ENCODE data around the gene CCDC3. TPM values are rescaled to one million over a fixed set of nuclear protein-coding genes. Genes with fewer than 3 reads are reported as not detected.
A peak's percentile ranks its signal among the peaks of the same experiment; 100 is the strongest.

Gene CCDC3
- total RNA-seq, 1 experiment from 2014 or later: not detected

DNA sequence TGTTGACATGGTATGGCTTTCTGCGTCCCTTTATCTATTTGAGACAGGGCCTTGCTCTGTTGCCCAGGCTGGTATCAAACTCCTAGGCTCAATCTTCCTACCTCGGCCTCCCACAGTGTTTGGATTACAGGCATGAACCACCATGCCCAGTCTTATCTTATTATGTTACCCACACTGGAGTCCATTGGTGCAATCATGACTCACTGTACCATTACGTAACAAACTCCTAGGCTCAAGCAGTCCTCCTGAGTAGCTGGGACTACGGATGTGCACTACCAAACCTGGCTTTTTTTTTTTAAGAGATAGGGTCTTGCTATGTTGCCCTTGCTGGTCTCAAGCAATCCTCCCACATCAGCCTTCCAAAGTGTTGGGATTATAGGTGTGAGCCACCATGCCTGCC lies 66.7 kb downstream of the CCDC3 start:
- H3K4me3 Mint-ChIP-seq (ENCODE audit: unreplicated experiment): no peak overlapping the region
- POLR2A ChIA-PET: interaction anchor here (0.7 to 1.2 kb wide), 2 partner anchors 10 to 237 kb away, joined by 3 to 4 read pairs; no protein-coding TSS in a partner anchor
- peaks cover 4% of the 10 kb centered on the region for H3K36me3 Mint-ChIP-seq (ENCODE audit: insufficient read depth, unreplicated experiment)
- CTCF ChIA-PET: interaction anchor here (1.3 kb wide), 1 partner anchor 33 kb away, joined by 3 read pairs; no protein-coding TSS in a partner anchor
- H3K9me3 Mint-ChIP-seq (ENCODE audit: unreplicated experiment): no peaks in the 10 kb centered on the region
- peak; percentile 90 for DNase-seq (ENCODE audit: unreplicated experiment)
- TF ChIP-seq, protein P1, sequence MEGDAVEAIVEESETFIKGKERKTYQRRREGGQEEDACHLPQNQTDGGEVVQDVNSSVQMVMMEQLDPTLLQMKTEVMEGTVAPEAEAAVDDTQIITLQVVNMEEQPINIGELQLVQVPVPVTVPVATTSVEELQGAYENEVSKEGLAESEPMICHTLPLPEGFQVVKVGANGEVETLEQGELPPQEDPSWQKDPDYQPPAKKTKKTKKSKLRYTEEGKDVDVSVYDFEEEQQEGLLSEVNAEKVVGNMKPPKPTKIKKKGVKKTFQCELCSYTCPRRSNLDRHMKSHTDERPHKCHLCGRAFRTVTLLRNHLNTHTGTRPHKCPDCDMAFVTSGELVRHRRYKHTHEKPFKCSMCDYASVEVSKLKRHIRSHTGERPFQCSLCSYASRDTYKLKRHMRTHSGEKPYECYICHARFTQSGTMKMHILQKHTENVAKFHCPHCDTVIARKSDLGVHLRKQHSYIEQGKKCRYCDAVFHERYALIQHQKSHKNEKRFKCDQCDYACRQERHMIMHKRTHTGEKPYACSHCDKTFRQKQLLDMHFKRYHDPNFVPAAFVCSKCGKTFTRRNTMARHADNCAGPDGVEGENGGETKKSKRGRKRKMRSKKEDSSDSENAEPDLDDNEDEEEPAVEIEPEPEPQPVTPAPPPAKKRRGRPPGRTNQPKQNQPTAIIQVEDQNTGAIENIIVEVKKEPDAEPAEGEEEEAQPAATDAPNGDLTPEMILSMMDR (IDR thresholded peaks at IDR 0.05; ENCODE audit: unreplicated experiment): no peak
- H3K4me1 Mint-ChIP-seq (ENCODE audit: insufficient read depth, unreplicated experiment): peaks cover 16% of the 10 kb centered on the region
- intact Hi-C loops (cut with micrococcal nuclease): no loop called here
- H3K27ac Mint-ChIP-seq (ENCODE audit: low read depth, unreplicated experiment): peak overlapping the region; percentile 44
- no peaks in the 10 kb centered on the region for H3K27me3 Mint-ChIP-seq (ENCODE audit: insufficient read depth, unreplicated experiment)
- BruUV-seq (replicated peaks): no TSS peak

DNA sequence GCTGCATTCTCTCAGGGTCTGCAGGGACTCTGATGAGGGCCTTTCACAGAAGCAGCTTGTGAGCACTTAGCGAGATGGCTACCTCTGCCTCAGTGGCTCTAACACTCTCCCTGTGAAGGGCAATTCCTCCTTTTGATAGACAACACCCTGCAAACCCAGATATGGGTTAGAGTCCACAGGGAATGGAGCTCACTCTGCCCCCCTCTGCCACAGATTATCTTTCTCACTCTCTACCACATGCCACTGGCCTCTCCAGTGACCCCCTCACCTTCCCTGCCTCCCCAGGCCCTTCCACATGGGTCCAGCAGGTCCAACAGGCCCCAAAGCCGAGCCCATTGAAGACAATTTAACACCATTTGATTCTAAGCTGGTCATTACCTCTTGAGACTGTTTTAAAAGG lies 72.1 kb downstream of the CCDC3 start:
- TF ChIP-seq, protein P1 (IDR thresholded peaks at IDR 0.05; ENCODE audit: unreplicated experiment): no peak
- H3K27ac Mint-ChIP-seq (ENCODE audit: low read depth, unreplicated experiment): no peak overlapping the region
- H3K4me1 Mint-ChIP-seq (ENCODE audit: insufficient read depth, unreplicated experiment): peaks cover 1% of the 10 kb centered on the region
- H3K9me3 Mint-ChIP-seq (ENCODE audit: unreplicated experiment): peaks cover 13% of the 10 kb centered on the region
- BruUV-seq (replicated peaks): no TSS peak
- intact Hi-C loops (cut with micrococcal nuclease): no loop called here
- no peaks in the 10 kb centered on the region for H3K27me3 Mint-ChIP-seq (ENCODE audit: insufficient read depth, unreplicated experiment)
- no peak overlapping the region for H3K4me3 Mint-ChIP-seq (ENCODE audit: unreplicated experiment)
- DNase-seq (ENCODE audit: unreplicated experiment): no peak
- no peaks in the 10 kb centered on the region for H3K36me3 Mint-ChIP-seq (ENCODE audit: insufficient read depth, unreplicated experiment)
- ChIA-PET POLR2A (interaction anchor here (1.0 kb wide), 1 partner anchor 16 kb away, joined by 4 read pairs; no protein-coding TSS in a partner anchor), CTCF (interaction anchor here (0.6 to 1.6 kb wide), 6 partner anchors 10 to 298 kb away, joined by 3 to 7 read pairs (median 4); no protein-coding TSS in a partner anchor)

DNA sequence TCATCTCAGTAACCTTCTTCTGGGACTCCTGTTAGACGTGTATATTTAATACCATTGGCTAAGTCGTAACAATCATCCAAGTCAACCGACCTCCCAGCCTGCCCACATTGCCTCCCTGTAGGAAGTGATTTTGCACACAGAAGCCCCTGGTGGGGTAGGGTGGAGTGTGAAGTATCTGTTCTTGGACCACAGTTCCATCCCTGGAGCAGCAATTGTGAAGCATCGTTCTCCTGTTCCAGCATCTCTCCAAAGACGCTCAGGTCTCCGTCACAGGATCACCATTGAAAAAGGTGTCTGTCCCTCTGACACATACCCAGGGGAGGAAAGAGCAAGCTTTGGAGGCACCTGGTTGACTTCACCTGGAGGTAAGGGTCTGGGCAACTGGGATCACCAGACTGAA lies 72.9 kb downstream of the CCDC3 start:
- H3K27ac Mint-ChIP-seq (ENCODE audit: low read depth, unreplicated experiment): no peak overlapping the region
- H3K9me3 Mint-ChIP-seq (ENCODE audit: unreplicated experiment): peaks cover 13% of the 10 kb centered on the region
- no peaks in the 10 kb centered on the region for H3K4me1 Mint-ChIP-seq (ENCODE audit: insufficient read depth, unreplicated experiment)
- H3K27me3 Mint-ChIP-seq (ENCODE audit: insufficient read depth, unreplicated experiment): no peaks in the 10 kb centered on the region
- H3K36me3 Mint-ChIP-seq (ENCODE audit: insufficient read depth, unreplicated experiment): no peaks in the 10 kb centered on the region
- no peak for DNase-seq (ENCODE audit: unreplicated experiment)
- ChIA-PET CTCF (interaction anchor here (0.7 kb wide), 1 partner anchor 48 kb away, joined by 3 read pairs; no protein-coding TSS in a partner anchor), POLR2A (no interaction called here)
- intact Hi-C loops (cut with micrococcal nuclease): no loop called here
- H3K4me3 Mint-ChIP-seq (ENCODE audit: unreplicated experiment): no peak overlapping the region
- no TSS peak for BruUV-seq (replicated peaks)
- TF ChIP-seq, protein P1 (IDR thresholded peaks at IDR 0.05; ENCODE audit: unreplicated experiment): no peak

DNA sequence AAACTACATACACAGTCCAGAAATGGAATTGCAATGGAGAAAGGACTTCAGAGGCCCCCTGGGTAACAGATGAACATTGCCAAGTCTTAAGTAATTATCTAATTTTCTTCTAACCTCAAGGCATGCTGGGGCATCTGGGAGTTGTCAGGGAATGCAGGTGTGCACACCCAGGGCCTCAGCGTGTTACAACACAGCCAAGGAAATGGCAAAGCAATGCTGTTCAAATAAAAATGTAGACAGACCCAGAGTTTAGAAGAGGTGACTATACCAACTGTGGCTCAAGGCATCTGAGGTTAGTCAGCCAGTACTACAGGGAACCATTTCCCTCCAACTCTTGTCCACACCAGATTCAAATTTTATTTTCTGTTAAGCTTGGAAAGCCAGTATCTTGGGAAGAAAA lies 73.6 kb downstream of the CCDC3 start:
- Mint-ChIP-seq H3K27me3 (ENCODE audit: insufficient read depth, unreplicated experiment) (no peaks in the 10 kb centered on the region), H3K9me3 (ENCODE audit: unreplicated experiment) (peaks cover 13% of the 10 kb centered on the region), H3K4me3 (ENCODE audit: unreplicated experiment) (no peak overlapping the region), H3K36me3 (ENCODE audit: insufficient read depth, unreplicated experiment) (no peaks in the 10 kb centered on the region), H3K27ac (ENCODE audit: low read depth, unreplicated experiment) (no peak overlapping the region), H3K4me1 (ENCODE audit: insufficient read depth, unreplicated experiment) (no peaks in the 10 kb centered on the region)
- ChIA-PET POLR2A (no interaction called here), CTCF (interaction anchor here (0.7 kb wide), 1 partner anchor 49 kb away, joined by 3 read pairs; no protein-coding TSS in a partner anchor)
- intact Hi-C loops (cut with micrococcal nuclease): no loop called here
- DNase-seq (ENCODE audit: unreplicated experiment): peak; percentile 51
- no TSS peak for BruUV-seq (replicated peaks)
- TF ChIP-seq, protein P1 (IDR thresholded peaks at IDR 0.05; ENCODE audit: unreplicated experiment): no peak

Data from MCF 10A (cell line).